SK-N-MC (cell line): ENCODE measurements around the gene PCDH17.
A peak's percentile ranks its signal among the peaks of the same experiment; 100 is the strongest.

Experiments used
- DNase-seq: peaks from one replicate; pipeline ENCODE4 v3.0.0-alpha.2; 2011; ENCODE audit warnings: low read depth, low spot score
- H3K27ac ChIP-seq: fragments of 200-600 bp; sonication (generic); 2 replicates; pipeline ENCODE4 v1.5.1; 2016; ENCODE audit warnings: mixed run types
- H3K36me3 ChIP-seq: fragments of 200-600 bp; sonication (generic); 2 replicates; pipeline ENCODE4 v1.6.1; 2017; ENCODE audit warnings: antibody characterized with exemption, low read length, mixed read lengths; ENCODE audit not compliant: insufficient read depth
- H3K4me3 ChIP-seq: fragments of 200-600 bp; sonication (generic); 2 replicates; pipeline ENCODE4 v1.5.1; 2016
- H3K9ac ChIP-seq: fragments of 200-600 bp; sonication (generic); 2 replicates; pipeline ENCODE4 v1.8.0; 2017; ENCODE audit warnings: mixed run types, mixed read lengths; ENCODE audit not compliant: insufficient read length
- H3K9me3 ChIP-seq: fragments of 200-600 bp; sonication (generic); 2 replicates; pipeline ENCODE4 v1.6.1; 2017; ENCODE audit warnings: low read depth, mild to moderate bottlenecking, antibody characterized with exemption, low read length, moderate library complexity, mixed read lengths
- EZH2 ChIP-seq: fragments of 200-600 bp; sonication (generic); IDR thresholded peaks from one replicate; pipeline ENCODE4 v1.6.1; 2017; ENCODE audit warnings: antibody characterized with exemption
- FOXP2 ChIP-seq: optimal IDR thresholded peaks from 2 replicates; pipeline ENCODE3; 2011; ENCODE audit warnings: mild to moderate bottlenecking, moderate library complexity; ENCODE audit not compliant: insufficient read depth; ENCODE audit errors: extremely low read length, control extremely low read depth
- POLR2AphosphoS5 ChIP-seq: IDR thresholded peaks from 2 replicates; pipeline ENCODE4 v1.6.1; 2012; ENCODE audit warnings: mild to moderate bottlenecking, low read depth, low read length, borderline replicate concordance

Gene PCDH17

GRCh38 chr13:57631596-57632275 is at the start of gene PCDH17:
PCDH17 (plus strand) TSS chr13:57631744; CDS start chr13:57632547, 803 bp downstream.
- H3K9me3 ChIP-seq: no peaks in the 10 kb centered on the region
- TF ChIP-seq EZH2 (no peak), FOXP2 (no peak), POLR2AphosphoS5 (no peak)
- H3K9ac ChIP-seq: peak within 1 kb of the TSS; percentile 74
- H3K27ac ChIP-seq: no peak within 1 kb of the TSS; the same call in 1 of the 2 replicates
- peaks cover 25% of the 10 kb centered on the region; the same call in 1 of the 2 replicates for H3K36me3 ChIP-seq
- no peak for DNase-seq
- H3K4me3 ChIP-seq: peak within 1 kb of the TSS; percentile 86

GRCh38 chr13:57582032-57582431 is 49.5 kb upstream of the PCDH17 start:
- no peaks in the 10 kb centered on the region for H3K36me3 ChIP-seq
- no peak for TF ChIP-seq POLR2AphosphoS5
- no peak for TF ChIP-seq FOXP2
- TF ChIP-seq EZH2: no peak
- no peak overlapping the region for H3K9ac ChIP-seq
- H3K27ac ChIP-seq: no peak overlapping the region
- H3K4me3 ChIP-seq: no peak overlapping the region
- no peaks in the 10 kb centered on the region for H3K9me3 ChIP-seq
- no peak for DNase-seq

- DNase-seq: no peak
- Histone ChIP-seq H3K27ac (no peak overlapping the region), H3K9ac (no peak overlapping the region), H3K4me3 (no peak overlapping the region), H3K36me3 (no peaks in the 10 kb centered on the region), H3K9me3 (no peaks in the 10 kb centered on the region)
- TF ChIP-seq POLR2AphosphoS5 (no peak), FOXP2 (no peak), EZH2 (no peak)
These were observed 48.0 kb upstream of the PCDH17 start for GRCh38 chr13:57583529-57583928.

GRCh38 chr13:57588639-57589038 is 42.9 kb upstream of the PCDH17 start:
- TF ChIP-seq FOXP2 (no peak), POLR2AphosphoS5 (no peak), EZH2 (no peak)
- no peak overlapping the region for H3K27ac ChIP-seq
- no peaks in the 10 kb centered on the region for H3K9me3 ChIP-seq
- H3K36me3 ChIP-seq: no peaks in the 10 kb centered on the region
- H3K4me3 ChIP-seq: no peak overlapping the region
- DNase-seq: no peak
- no peak overlapping the region for H3K9ac ChIP-seq

GRCh38 chr13:57595775-57596174 is 35.8 kb upstream of the PCDH17 start:
- no peaks in the 10 kb centered on the region for H3K9me3 ChIP-seq
- H3K9ac ChIP-seq: no peak overlapping the region
- no peak overlapping the region for H3K4me3 ChIP-seq
- TF ChIP-seq POLR2AphosphoS5: no peak
- TF ChIP-seq FOXP2: no peak
- TF ChIP-seq EZH2: no peak
- no peak for DNase-seq
- H3K36me3 ChIP-seq: no peaks in the 10 kb centered on the region
- H3K27ac ChIP-seq: no peak overlapping the region

- no peak for DNase-seq
- H3K9ac ChIP-seq: no peak overlapping the region
- no peak overlapping the region for H3K4me3 ChIP-seq
- H3K36me3 ChIP-seq: no peaks in the 10 kb centered on the region
- no peaks in the 10 kb centered on the region for H3K9me3 ChIP-seq
- H3K27ac ChIP-seq: no peak overlapping the region
- TF ChIP-seq FOXP2 (no peak), POLR2AphosphoS5 (no peak)
These were observed 30.0 kb upstream of the PCDH17 start for GRCh38 chr13:57601536-57601935.

GRCh38 chr13:57604442-57604841 is 27.1 kb upstream of the PCDH17 start:
- H3K4me3 ChIP-seq: no peak overlapping the region
- H3K9me3 ChIP-seq: no peaks in the 10 kb centered on the region
- no peak for DNase-seq
- TF ChIP-seq EZH2 (no peak), POLR2AphosphoS5 (no peak), FOXP2 (no peak)
- H3K27ac ChIP-seq: no peak overlapping the region
- H3K9ac ChIP-seq: no peak overlapping the region
- H3K36me3 ChIP-seq: no peaks in the 10 kb centered on the region

- DNase-seq: no peak
- H3K27ac ChIP-seq: no peak overlapping the region
- H3K36me3 ChIP-seq: no peaks in the 10 kb centered on the region
- no peak overlapping the region for H3K9ac ChIP-seq
- no peaks in the 10 kb centered on the region for H3K9me3 ChIP-seq
- no peak overlapping the region for H3K4me3 ChIP-seq
- TF ChIP-seq FOXP2: no peak
- no peak for TF ChIP-seq POLR2AphosphoS5
- TF ChIP-seq EZH2: no peak
These were observed 19.6 kb upstream of the PCDH17 start for GRCh38 chr13:57611969-57612368.

GRCh38 chr13:57612568-57612967 is 19.0 kb upstream of the PCDH17 start:
- Histone ChIP-seq H3K27ac (no peak overlapping the region), H3K4me3 (no peak overlapping the region), H3K36me3 (no peaks in the 10 kb centered on the region), H3K9ac (no peak overlapping the region), H3K9me3 (no peaks in the 10 kb centered on the region)
- no peak for TF ChIP-seq FOXP2
- no peak for TF ChIP-seq POLR2AphosphoS5
- no peak for TF ChIP-seq EZH2
- no peak for DNase-seq
